Activated B cell treated with CpG ODN at 0.5 μM for 24 hours (primary cell): ENCODE data around the gene MYL6. TPM values are rescaled to one million over a fixed set of nuclear protein-coding genes. Genes with fewer than 3 reads are reported as not detected.

Source experiments
- ATAC-seq: fragments of 200-7000 bp; cut with Tn5 transposase; one replicate; pipeline ENCODE4 v1.10.0; 2021; ENCODE audit warnings: low read depth, mild to moderate bottlenecking, moderate library complexity
- CTCF ChIA-PET: fragments of 350-600 bp; sonication (Branson Sonifier 250); formaldehyde crosslinking; loops from one replicate; lab custom pipeline; 2021; ENCODE audit warnings: antibody characterized with exemption; lab: Charles Lee
- POLR2A ChIA-PET: fragments of 350-600 bp; sonication (Branson Sonifier 250); formaldehyde crosslinking; loops from one replicate; lab custom pipeline; 2021; ENCODE audit warnings: antibody characterized with exemption; lab: Charles Lee
- DNase-seq: peaks from one replicate; pipeline ENCODE4 v3.0.0; 2022
- H3K27ac Mint-ChIP-seq: one replicate; pipeline ENCODE4 v1.8.0; 2020; ENCODE audit warnings: mixed read lengths
- H3K27me3 Mint-ChIP-seq: one replicate; pipeline ENCODE4 v1.8.0; 2021; ENCODE audit warnings: mixed read lengths
- H3K36me3 Mint-ChIP-seq: one replicate; pipeline ENCODE4 v1.8.0; 2021; ENCODE audit warnings: low read depth, mixed read lengths
- H3K4me1 Mint-ChIP-seq: one replicate; pipeline ENCODE4 v1.8.0; 2021; ENCODE audit warnings: mixed read lengths
- H3K4me3 Mint-ChIP-seq: one replicate; pipeline ENCODE4 v1.8.0; 2020; ENCODE audit warnings: mild to moderate bottlenecking, mixed read lengths
- H3K9me3 Mint-ChIP-seq: one replicate; pipeline ENCODE4 v1.8.0; 2020; ENCODE audit warnings: mixed read lengths
- CTCF ChIP-seq: fragments of 200-600 bp; IDR thresholded peaks from one replicate; pipeline ENCODE4 v1.8.0; 2022; ENCODE audit warnings: antibody characterized with exemption, mild to moderate bottlenecking
- intact Hi-C: fragments of 100-400 bp; cut with micrococcal nuclease; formaldehyde crosslinking; loops from one replicate; pipeline ENCODE4 v1.15.1; 2024
- total RNA-seq: library from RNA; stranded (reverse); gene quantifications from 2 replicates; pipeline ENCODE4 v1.2.3, GENCODE V29; 2022

MYL6 gene
- total RNA-seq, 1 donor from 2014 or later: 921 TPM

GRCh38 chr12:56151672-56152131 lies 6.5 kb upstream of the MYL6 start:
- Mint-ChIP-seq H3K9me3 (no peaks in the 10 kb centered on the region), H3K4me3 (peak overlapping the region; percentile 93), H3K4me1 (peaks cover 37% of the 10 kb centered on the region), H3K27me3 (no peaks in the 10 kb centered on the region), H3K36me3 (peaks cover 14% of the 10 kb centered on the region), H3K27ac (peak overlapping the region; percentile 99)
- peak; percentile 52 for DNase-seq
- intact Hi-C loops: loop anchor here (1.0 kb wide), 5 partner anchors 23 to 209 kb away; partner anchors contain the start of genes ESYT1, NABP2, PA2G4 and STAT2
- ChIA-PET CTCF (interaction anchor here (0.9 to 1.6 kb wide), 4 partner anchors 10 to 38 kb away, joined by 4 to 7 read pairs (median 4); partner anchors contain the start of genes SMARCC2 and ZC3H10), POLR2A (interaction anchor here (0.6 to 3.4 kb wide), 25 partner anchors 10 to 507 kb away, joined by 3 to 80 read pairs (median 4); partner anchors contain the start of genes DNAJC14, ESYT1, GLS2 and PA2G4)
- peak; percentile 22 for TF ChIP-seq CTCF
- peak; percentile 64 for ATAC-seq

- peaks cover 38% of the 10 kb centered on the region for H3K4me1 Mint-ChIP-seq
Observed at GRCh38 chr12:56152132-56152755, 5.9 kb upstream of the MYL6 start, which contains the start of gene MYL6B. MYL6B (plus strand) TSS chr12:56152587; CDS start chr12:56153919, 1,332 bp downstream.

GRCh38 chr12:56152756-56153677 lies 5.1 kb upstream of the MYL6 start:
- POLR2A ChIA-PET: interaction anchor here (1.6 to 3.4 kb wide), 4 partner anchors 24 to 49 kb away, joined by 10 to 80 read pairs (median 31); partner anchors contain the start of genes ESYT1, PA2G4, RPL41 and SMARCC2
- no peak for DNase-seq
- Mint-ChIP-seq H3K4me1 (peaks cover 44% of the 10 kb centered on the region), H3K27ac (peak overlapping the region; percentile 99), H3K9me3 (no peaks in the 10 kb centered on the region), H3K27me3 (no peaks in the 10 kb centered on the region), H3K36me3 (peaks cover 18% of the 10 kb centered on the region), H3K4me3 (peak overlapping the region; percentile 93)
- ATAC-seq: no peak
- CTCF ChIA-PET: interaction anchor here (0.6 to 2.4 kb wide), 2 partner anchors 26 to 36 kb away, joined by 3 to 6 read pairs; partner anchors contain the start of gene SMARCC2
- intact Hi-C loops: loop anchor here (1.0 kb wide), 5 partner anchors 25 to 207 kb away; partner anchors contain the start of genes ESYT1, NABP2, PA2G4 and STAT2
- TF ChIP-seq CTCF: no peak

More at GRCh38 chr12:56152132-56152755, 5.9 kb upstream of the MYL6 start, which contains the start of gene MYL6B:
- intact Hi-C loops: loop anchor here (1.0 kb wide), 5 partner anchors 24 to 208 kb away; partner anchors contain the start of genes ESYT1, NABP2, PA2G4 and STAT2
- H3K4me3 Mint-ChIP-seq: peak within 1 kb of the TSS; percentile 93
- H3K27ac Mint-ChIP-seq: peak within 1 kb of the TSS; percentile 99
- ATAC-seq (peak; percentile 89), DNase-seq (peak; percentile 87)
- POLR2A ChIA-PET: interaction anchor here (0.6 to 3.4 kb wide), 22 partner anchors 10 to 506 kb away, joined by 3 to 80 read pairs (median 4); partner anchors contain the start of genes ESYT1, GLS2, PA2G4 and RAB5B
- no peak for TF ChIP-seq CTCF
- H3K36me3 Mint-ChIP-seq: peaks cover 15% of the 10 kb centered on the region
- no peaks in the 10 kb centered on the region for H3K27me3 Mint-ChIP-seq
- H3K9me3 Mint-ChIP-seq: no peaks in the 10 kb centered on the region
- CTCF ChIA-PET: interaction anchor here (0.9 to 1.3 kb wide), 3 partner anchors 26 to 37 kb away, joined by 4 to 7 read pairs (median 4); partner anchors contain the start of genes SMARCC2 and ZC3H10

GRCh38 chr12:56153678-56154065 lies 4.5 kb upstream of the MYL6 start:
- no peak for DNase-seq
- Mint-ChIP-seq H3K27me3 (no peaks in the 10 kb centered on the region), H3K9me3 (no peaks in the 10 kb centered on the region), H3K36me3 (peaks cover 25% of the 10 kb centered on the region), H3K27ac (no peak overlapping the region), H3K4me1 (peaks cover 46% of the 10 kb centered on the region), H3K4me3 (peak overlapping the region; percentile 35)
- ChIA-PET CTCF (interaction anchor here (0.6 to 2.4 kb wide), 2 partner anchors 27 to 35 kb away, joined by 3 to 6 read pairs; partner anchors contain the start of gene SMARCC2), POLR2A (interaction anchor here (1.1 kb wide), 1 partner anchor 34 kb away, joined by 5 read pairs; no protein-coding TSS in a partner anchor)
- intact Hi-C loops: no loop called here
- no peak for TF ChIP-seq CTCF
- ATAC-seq: no peak
